SK-N-SH (cell line): ENCODE measurements around the gene PTCD2. TPM values are rescaled to one million over a fixed set of nuclear protein-coding genes. Genes with fewer than 3 reads are reported as not detected.

Experiments
- CTCF ChIA-PET: fragments of 300-600, 350-600 bp; formaldehyde crosslinking; extraction: SDS; loops from one replicate; lab custom pipeline; 2021; lab: Yijun Ruan, JAX
- POLR2A ChIA-PET: fragments of 350-600 bp; sonication (Branson Sonifier 250); formaldehyde crosslinking; extraction: SDS; loops from one replicate; lab custom pipeline; 2020; ENCODE audit warnings: antibody characterized with exemption, inconsistent platforms; lab: Yijun Ruan, JAX
- DNase-seq: peaks from one replicate; pipeline ENCODE4 v3.0.0; 2012
- H2AFZ ChIP-seq: fragments of 200-600 bp; sonication (generic); 2 replicates; pipeline ENCODE4 v1.8.1; 2016; ENCODE audit warnings: antibody characterized with exemption, mild to moderate bottlenecking, low read depth
- H3F3A ChIP-seq: fragments of 200-600 bp; sonication (generic); replicated peaks from 2 replicates; pipeline ENCODE3; 2016; ENCODE audit warnings: antibody characterized with exemption, mild to moderate bottlenecking; ENCODE audit not compliant: insufficient read depth
- H3K27ac ChIP-seq, 2 experiments: fragments of 200-500 bp in 1 of 2; fragments of 200-600 bp in 1 of 2; sonication (Bioruptor generic) in 1 of 2; sonication (generic), shearing (Covaris generic) in 1 of 2; 2 replicates each; pipeline versions ENCODE4 v1.5.1 to v1.6.1; 2014 to 2016; ENCODE audit warnings: low read depth in 2 of 2, inconsistent platforms in 1 of 2, low read length in 1 of 2, mild to moderate bottlenecking in 1 of 2, mixed read lengths in 1 of 2
- H3K27me3 ChIP-seq: fragments of 200-600 bp; sonication (generic), shearing (Covaris generic); 2 replicates; pipeline ENCODE4 v1.6.1; 2016; ENCODE audit warnings: mixed run types; ENCODE audit not compliant: insufficient read depth
- H3K36me3 ChIP-seq, 2 experiments: fragments of 200-500 bp in 1 of 2; fragments of 200-600 bp in 1 of 2; sonication (Bioruptor generic) in 1 of 2; sonication (generic) in 1 of 2; replicated peaks in 1 of 2; 2 replicates each; pipeline versions ENCODE3 to v1.5.1; 2014 to 2016; ENCODE audit warnings: low read length in 1 of 2, mild to moderate bottlenecking in 1 of 2; ENCODE audit not compliant: insufficient read depth in 2 of 2, control insufficient read depth in 1 of 2
- H3K4me1 ChIP-seq, 2 experiments: fragments of 200-500 bp in 1 of 2; fragments of 200-600 bp in 1 of 2; sonication (Bioruptor generic) in 1 of 2; sonication (generic), shearing (Covaris generic) in 1 of 2; 2 replicates each; pipeline versions ENCODE4 v1.5.1 to v1.6.1; 2014 to 2016; ENCODE audit warnings: low read depth in 1 of 2, low read length in 1 of 2, mixed run types in 1 of 2; ENCODE audit not compliant: insufficient read depth in 2 of 2, control insufficient read depth in 1 of 2
- H3K4me2 ChIP-seq: fragments of 200-600 bp; sonication (generic), shearing (Covaris generic); 2 replicates; pipeline ENCODE4 v1.6.1; 2017; ENCODE audit warnings: mixed run types
- H3K4me3 ChIP-seq, 2 experiments: fragments of 200-500 bp in 1 of 2; fragments of 200-600 bp in 1 of 2; sonication (Bioruptor generic) in 1 of 2; sonication (generic), shearing (Covaris generic) in 1 of 2; 2 replicates each; pipeline versions ENCODE4 v1.5.1 to v1.8.1; 2014 to 2016; ENCODE audit warnings: low read depth in 2 of 2, inconsistent platforms in 1 of 2, low read length in 1 of 2, mild to moderate bottlenecking in 1 of 2, mixed read lengths in 1 of 2, moderate library complexity in 1 of 2
- H3K79me2 ChIP-seq: fragments of 200-600 bp; sonication (generic); 2 replicates; pipeline ENCODE4 v1.8.1; 2017; ENCODE audit warnings: mild to moderate bottlenecking; ENCODE audit not compliant: insufficient read depth
- H3K9ac ChIP-seq: fragments of 200-600 bp; sonication (generic); 2 replicates; pipeline ENCODE4 v1.6.1; 2017; ENCODE audit warnings: mixed run types
- H3K9me2 ChIP-seq: fragments of 200-600 bp; sonication (generic); 2 replicates; pipeline ENCODE4 v1.6.1; 2017; ENCODE audit warnings: mixed run types
- H3K9me3 ChIP-seq: fragments of 200-600 bp; sonication (generic); 2 replicates; pipeline ENCODE4 v1.6.1; 2017; ENCODE audit warnings: mixed run types, mild to moderate bottlenecking, moderate library complexity
- H4K20me1 ChIP-seq: fragments of 200-600 bp; sonication (generic); 2 replicates; pipeline ENCODE4 v1.6.1; 2017; ENCODE audit warnings: mild to moderate bottlenecking, mixed run types; ENCODE audit not compliant: insufficient read depth
- CTCF ChIP-seq: fragments of 200-600 bp; sonication (generic); IDR thresholded peaks from 2 replicates; pipeline ENCODE4 v1.6.1; 2017; ENCODE audit warnings: antibody characterized with exemption, mild to moderate bottlenecking, moderate library complexity
- EP300 ChIP-seq, 2 experiments: IDR thresholded peaks; 2 replicates each; pipeline versions ENCODE4 v1.4.0 to v1.6.1; 2012; ENCODE audit warnings: borderline replicate concordance in 1 of 2, low read depth in 1 of 2, low read length in 1 of 2
- FOSL2 ChIP-seq: IDR thresholded peaks from 2 replicates; pipeline ENCODE4 v1.4.0; 2012; ENCODE audit warnings: low read depth, mild to moderate bottlenecking, moderate library complexity, borderline replicate concordance
- MEF2A ChIP-seq: IDR thresholded peaks from 2 replicates; pipeline ENCODE4 v1.4.0; 2012; ENCODE audit warnings: low read depth, borderline replicate concordance
- NFIC ChIP-seq: IDR thresholded peaks from 2 replicates; pipeline ENCODE4 v1.4.0; 2012; ENCODE audit warnings: borderline replicate concordance
- NRF1 ChIP-seq: IDR thresholded peaks from 2 replicates; pipeline ENCODE4 v1.6.1; 2012; ENCODE audit warnings: low read depth, mild to moderate bottlenecking, low read length
- RAD21 ChIP-seq: IDR thresholded peaks from 2 replicates; pipeline ENCODE4 v1.6.1; 2012; ENCODE audit warnings: mild to moderate bottlenecking, low read length
- SIN3A ChIP-seq: IDR thresholded peaks from 2 replicates; pipeline ENCODE4 v1.6.1; 2012; ENCODE audit warnings: low read depth, mild to moderate bottlenecking, low read length, moderate library complexity, borderline replicate concordance
- SMC3 ChIP-seq: IDR thresholded peaks from 2 replicates; pipeline ENCODE4 v1.6.1; 2012; ENCODE audit warnings: low read depth, low read length, improper control_type of control experiment
- TCF12 ChIP-seq: IDR thresholded peaks from 2 replicates; pipeline ENCODE4 v1.4.0; 2012
- TEAD4 ChIP-seq: IDR thresholded peaks from 2 replicates; pipeline ENCODE4 v1.4.0; 2012; ENCODE audit warnings: mild to moderate bottlenecking, borderline replicate concordance; ENCODE audit not compliant: insufficient read depth
- WGBS: methylation state at CpG from one replicate; pipeline ENCODE4 v1.1.6; 2017; ENCODE audit warnings: low lambda C conversion rate; 5-methylcytosine and 5-hydroxymethylcytosine counted together
- polyA plus RNA-seq, 3 experiments: library from polyadenylated mRNA; depleted of rRNA; stranded (reverse); fragments of >200 nt; gene quantifications; 2 replicates each; pipeline ENCODE4 v1.2.3, GENCODE V29; 2012
- TF ChIP-seq, protein P1 (sequence below): IDR thresholded peaks from 2 replicates; pipeline ENCODE4 v1.4.0; 2012; ENCODE audit warnings: low read depth, borderline replicate concordance

PTCD2 gene
- polyA plus RNA-seq, 1 of the 3 experiments (the other 2 are of a cell fraction), result 6.7 TPM

DNA sequence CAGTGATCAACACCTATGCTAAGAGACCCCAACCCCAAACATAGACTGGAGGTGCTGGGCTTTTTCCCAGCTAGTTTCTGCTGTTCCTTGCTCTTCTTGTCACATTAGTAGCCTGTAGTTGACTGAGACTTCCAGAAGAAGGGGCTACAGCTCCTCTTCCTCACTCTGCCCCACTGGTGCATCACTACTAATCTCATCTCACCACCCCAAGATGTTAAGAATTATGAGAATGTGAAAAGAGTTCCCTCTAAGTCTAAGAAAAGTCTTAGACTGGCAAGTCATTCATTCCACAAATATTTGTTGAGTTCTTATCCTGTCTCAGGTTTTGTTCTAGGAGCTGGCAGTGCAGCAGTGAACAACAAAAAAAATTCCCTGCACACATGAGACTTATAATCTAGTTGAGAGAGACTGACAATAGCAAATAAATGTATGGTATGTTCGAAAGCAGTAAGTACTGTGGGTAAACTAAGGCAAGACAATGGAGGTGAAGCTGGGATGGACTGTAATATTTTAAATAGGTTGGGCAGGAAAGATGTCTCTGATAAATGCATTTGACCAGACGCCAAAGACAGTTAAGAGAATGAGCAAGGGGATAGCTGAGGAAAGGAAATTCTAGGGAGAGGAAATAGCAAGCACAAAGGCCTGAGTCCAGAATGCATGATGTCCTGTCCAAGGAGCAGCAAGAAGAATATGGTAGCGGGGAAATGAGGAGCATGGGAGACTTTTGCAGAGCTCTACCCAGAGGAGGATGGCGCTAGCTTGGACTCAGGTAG lies 92.3 kb downstream of the PTCD2 start:
- no peak overlapping the region for H3K4me3 ChIP-seq
- peak overlapping the region; percentile 49; the same call in 1 of the 2 replicates for H2AFZ ChIP-seq
- H3K4me1 ChIP-seq, result peaks cover 0 to 15% of the 10 kb centered on the region in 2 experiments; a peak in 1 of 4 replicates

More for the DNA sequence above, 92.3 kb downstream of the PTCD2 start:
- H3K27me3 ChIP-seq, result no peaks in the 10 kb centered on the region
- no peaks in the 10 kb centered on the region for H4K20me1 ChIP-seq
- no peaks in the 10 kb centered on the region for H3K9me2 ChIP-seq
- H3F3A ChIP-seq, result peaks cover 6% of the 10 kb centered on the region
- H3K9ac ChIP-seq, result no peak overlapping the region
- peak; percentile 11; the same call in 1 of the 2 replicates for TF ChIP-seq SMC3
- 0 out of 2 replicates have a peak, but pooled peaks have one; percentile 31 for TF ChIP-seq TEAD4
- TF ChIP-seq EP300 (IDR thresholded peaks at IDR 0.05; ENCODE audit: borderline replicate concordance in 1 of 2, low read depth in 1 of 2, low read length in 1 of 2), result peak in 1 of 2 experiments; percentile 36; a peak in 1 of 4 replicates
- peak; percentile 7; the same call in 1 of the 2 replicates for TF ChIP-seq FOSL2
- no peak; the same call in 1 of the 2 replicates for TF ChIP-seq RAD21
- TF ChIP-seq TCF12, result peak; percentile 27; the same call in 1 of the 2 replicates
- no peak for TF ChIP-seq SIN3A
- no peak for TF ChIP-seq NRF1
- 0 out of 2 replicates have a peak, but pooled peaks have one; percentile 8 for TF ChIP-seq MEF2A
- TF ChIP-seq, protein P1, sequence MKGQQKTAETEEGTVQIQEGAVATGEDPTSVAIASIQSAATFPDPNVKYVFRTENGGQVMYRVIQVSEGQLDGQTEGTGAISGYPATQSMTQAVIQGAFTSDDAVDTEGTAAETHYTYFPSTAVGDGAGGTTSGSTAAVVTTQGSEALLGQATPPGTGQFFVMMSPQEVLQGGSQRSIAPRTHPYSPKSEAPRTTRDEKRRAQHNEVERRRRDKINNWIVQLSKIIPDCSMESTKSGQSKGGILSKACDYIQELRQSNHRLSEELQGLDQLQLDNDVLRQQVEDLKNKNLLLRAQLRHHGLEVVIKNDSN, result no peak
- peak; percentile 45; the same call in 1 of the 2 replicates for TF ChIP-seq CTCF
- TF ChIP-seq NFIC, result 0 out of 2 replicates have a peak, but pooled peaks have one; percentile 5
- ChIA-PET CTCF (interaction anchor here (1.0 kb wide), 1 partner anchor 68 kb away, joined by 3 read pairs; no protein-coding TSS in a partner anchor), POLR2A (no interaction called here)
- H3K27ac ChIP-seq, result peak overlapping the region in 1 of 2 experiments; percentile 4; a peak in 3 of 4 replicates
- no peak for DNase-seq
- H3K79me2 ChIP-seq, result no peaks in the 10 kb centered on the region
- no peaks in the 10 kb centered on the region for H3K9me3 ChIP-seq
- H3K4me2 ChIP-seq, result peak overlapping the region; percentile 27; the same call in 1 of the 2 replicates
- 68% methylated on average over 4 of the region's 4 CpGs for WGBS
- H3K36me3 ChIP-seq, result no peaks in the 10 kb centered on the region
